ENCODE measurements around the gene LAS1L.

The LAS1L gene

DNA sequence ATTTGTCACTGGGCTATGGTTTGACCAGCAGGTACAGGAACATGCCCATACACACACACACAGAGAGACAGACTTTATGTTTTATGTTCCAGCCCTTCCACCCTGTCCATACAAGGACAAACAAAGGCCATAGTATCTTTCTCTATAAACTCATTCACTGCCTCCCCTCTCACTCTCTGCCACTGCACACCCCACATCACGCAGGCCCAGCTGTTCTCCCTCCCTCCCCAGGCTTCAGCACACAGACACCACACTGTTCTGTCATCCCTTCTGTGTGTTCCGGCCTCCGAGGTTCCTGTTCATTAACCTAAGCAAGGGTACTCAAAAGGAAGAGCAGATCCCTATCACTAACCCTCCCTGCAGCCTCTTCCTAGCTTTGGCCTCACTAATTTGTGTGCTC is 17.8 kb downstream of the LAS1L start:
- H3K27ac ChIP-seq, result no peak overlapping the region
- no peak for TF ChIP-seq CTCF (conservative IDR thresholded peaks at IDR 0.05)
- no peak for TF ChIP-seq ZFX (IDR thresholded peaks at IDR 0.05)

- no peak overlapping the region for H3K27ac ChIP-seq
- TF ChIP-seq ZFX (IDR thresholded peaks at IDR 0.05), result no peak
- TF ChIP-seq CTCF (conservative IDR thresholded peaks at IDR 0.05), result no peak
Measured at GRCh38 chrX:65513610-65514009, 21.0 kb downstream of the LAS1L start.

DNA sequence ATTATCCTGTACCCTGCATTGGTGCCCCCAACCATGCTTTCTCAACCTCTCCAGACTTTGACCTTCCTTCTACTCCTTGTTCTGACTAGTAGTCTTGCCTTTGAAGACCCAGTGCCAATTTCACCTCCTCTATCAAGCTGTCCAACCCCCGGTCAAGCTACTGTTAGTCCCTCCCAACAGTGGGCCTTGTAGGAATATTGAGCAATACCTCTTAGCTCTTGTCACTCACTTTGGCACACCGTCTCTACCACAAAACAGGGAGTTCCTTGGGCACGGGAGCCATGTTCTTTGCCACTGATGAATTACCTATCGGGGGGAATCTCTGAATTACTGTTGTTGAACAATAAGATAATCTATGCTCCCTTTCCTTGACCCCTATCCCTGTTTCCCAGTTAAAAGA is 25.2 kb downstream of the LAS1L start:
- TF ChIP-seq ZFX (IDR thresholded peaks at IDR 0.05), result no peak
- no peak overlapping the region for H3K27ac ChIP-seq

DNA sequence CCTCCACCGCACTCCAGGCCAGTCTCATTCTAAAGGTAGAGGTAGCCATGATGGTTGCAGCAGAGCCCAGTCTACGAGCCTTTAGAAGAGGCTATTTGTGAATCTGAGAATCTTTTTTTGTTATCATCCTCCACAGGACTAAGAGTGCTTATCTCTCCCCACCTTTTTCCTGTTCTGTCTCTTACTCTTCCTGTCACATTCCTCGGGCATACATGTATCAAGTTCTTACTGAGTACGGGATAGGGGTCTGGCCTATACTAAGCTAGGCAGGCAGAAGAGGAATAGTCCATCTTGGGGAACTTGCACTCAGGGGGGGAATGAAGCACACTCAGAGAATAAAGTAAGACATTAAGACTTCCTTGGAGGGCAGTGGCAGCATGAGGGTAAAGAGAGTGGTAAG is 25.7 kb downstream of the LAS1L start:
- TF ChIP-seq CTCF (conservative IDR thresholded peaks at IDR 0.05), result no peak
- TF ChIP-seq ZFX (IDR thresholded peaks at IDR 0.05), result no peak
- no peak overlapping the region for H3K27ac ChIP-seq

DNA sequence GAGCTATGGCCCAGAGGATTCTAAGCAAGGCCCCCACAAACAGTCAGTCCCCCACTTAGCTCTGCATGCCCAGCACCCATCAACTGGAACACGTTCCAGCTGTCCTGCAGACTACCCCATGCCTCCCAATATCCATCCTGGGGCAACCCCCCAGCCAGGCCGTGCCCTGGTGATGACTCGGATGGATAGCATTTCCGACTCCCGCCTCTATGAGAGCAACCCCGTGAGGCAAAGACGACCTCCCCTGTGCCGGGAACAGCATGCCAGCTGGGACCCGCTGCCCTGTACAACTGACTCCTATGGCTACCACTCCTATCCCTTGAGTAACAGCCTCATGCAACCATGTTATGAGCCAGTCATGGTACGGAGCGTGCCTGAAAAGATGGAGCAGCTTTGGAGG is 32.0 kb downstream of the LAS1L start:
- TF ChIP-seq ZFX (IDR thresholded peaks at IDR 0.05) (no peak), CTCF (conservative IDR thresholded peaks at IDR 0.05) (no peak)
- H3K27ac ChIP-seq, result no peak overlapping the region

DNA sequence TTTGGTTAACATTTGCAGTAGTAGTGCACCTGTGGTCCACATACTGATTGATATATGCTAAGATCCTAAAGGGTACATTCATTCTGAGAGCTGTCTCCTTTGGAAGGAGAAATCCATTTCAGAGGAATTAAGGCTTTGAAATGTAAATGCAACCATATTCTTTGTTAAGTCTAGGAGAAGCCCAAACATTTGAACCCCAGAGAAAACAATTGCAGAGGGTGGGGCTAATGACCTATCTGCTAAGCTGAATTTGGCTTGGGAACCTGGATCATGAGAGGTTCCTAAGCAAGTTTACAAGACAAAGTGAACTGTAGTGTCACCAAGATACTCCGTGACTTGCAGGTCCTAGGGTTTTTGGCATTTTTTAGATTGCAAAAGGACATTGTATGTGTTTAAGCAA is 41.2 kb downstream of the LAS1L start:
- TF ChIP-seq ZFX (IDR thresholded peaks at IDR 0.05) (no peak), CTCF (conservative IDR thresholded peaks at IDR 0.05) (no peak)
- H3K27ac ChIP-seq, result no peak overlapping the region

DNA sequence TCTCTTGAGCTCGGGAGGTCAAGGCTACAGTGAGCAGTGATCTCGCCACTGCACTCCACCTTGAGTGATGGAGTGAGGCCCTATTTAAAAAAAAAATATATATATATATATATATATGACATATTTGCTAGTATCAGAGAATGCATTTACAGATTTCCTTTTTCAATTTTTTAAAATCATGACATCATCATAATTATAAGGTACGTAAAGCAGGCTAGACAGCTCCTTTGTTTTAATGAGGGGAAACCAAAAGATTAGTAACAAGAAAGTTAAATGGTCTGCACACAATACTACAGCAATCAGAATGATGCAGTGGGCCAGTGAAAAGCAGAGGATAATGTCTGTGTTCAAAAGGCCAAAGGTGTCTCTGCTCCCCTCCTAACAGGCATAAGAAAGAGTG is 43.0 kb downstream of the LAS1L start:
- no peak overlapping the region for H3K27ac ChIP-seq
- TF ChIP-seq ZFX (IDR thresholded peaks at IDR 0.05), result no peak
- TF ChIP-seq CTCF (conservative IDR thresholded peaks at IDR 0.05), result no peak

GRCh38 chrX:65488495-65488894 is 46.1 kb downstream of the LAS1L start:
- TF ChIP-seq CTCF (conservative IDR thresholded peaks at IDR 0.05) (no peak), ZFX (IDR thresholded peaks at IDR 0.05) (no peak)
- no peak overlapping the region for H3K27ac ChIP-seq

Measured in C4-2B (cell line).